Brain microvascular endothelial cell (primary cell): ENCODE results near the gene TCERG1L.

Experiments used
- DNase-seq: peaks from one replicate; pipeline ENCODE4 v3.0.0-alpha.2; 2020
- H3K27ac ChIP-seq: fragments of 250-450 bp; sonication (Bioruptor Pico); 2 replicates; pipeline ENCODE4 v1.5.1; 2020; ENCODE audit warnings: mild to moderate bottlenecking, moderate library complexity
- H3K27me3 ChIP-seq: fragments of 250-450 bp; sonication (Bioruptor Pico); replicated peaks from 2 replicates; pipeline ENCODE4 v1.5.1; 2020; ENCODE audit warnings: mild to moderate bottlenecking
- H3K36me3 ChIP-seq: fragments of 250-450 bp; sonication (Bioruptor Pico); replicated peaks from 2 replicates; pipeline ENCODE4 v1.5.1; 2020; ENCODE audit warnings: mild to moderate bottlenecking
- H3K4me3 ChIP-seq: 2 replicates; pipeline ENCODE4 v1.5.1; 2011; ENCODE audit warnings: low read depth, mild to moderate bottlenecking, control low read depth, low read length, moderate library complexity
- CTCF ChIP-seq: IDR thresholded peaks from 2 replicates; pipeline ENCODE4 v1.5.1; 2011; ENCODE audit warnings: low read depth, mild to moderate bottlenecking, moderate library complexity, low read length, control low read depth, inconsistent platforms; ENCODE audit errors: missing control alignments
- in situ Hi-C: cut with HindIII; loops from 2 replicates; pipeline ENCODE4 v1.10.0; 2017; ENCODE audit warnings: low sequenced_read_pairs, low pct_ligation_motif_present

TCERG1L gene

GRCh38 chr10:131094527-131095312 is 216.8 kb downstream of the TCERG1L start:
- Histone ChIP-seq H3K4me3 (no peak overlapping the region), H3K27me3 (no peaks in the 10 kb centered on the region)
- no peak for DNase-seq

GRCh38 chr10:131093795-131094366 is 217.6 kb downstream of the TCERG1L start:
- no peak overlapping the region for H3K27ac ChIP-seq
- TF ChIP-seq CTCF: no peak
- H3K27me3 ChIP-seq: no peaks in the 10 kb centered on the region
- no peak overlapping the region for H3K4me3 ChIP-seq
- DNase-seq: no peak
- in situ Hi-C loops: no loop called here
- H3K36me3 ChIP-seq: no peaks in the 10 kb centered on the region

More at GRCh38 chr10:131094527-131095312, 216.8 kb downstream of the TCERG1L start:
- Histone ChIP-seq H3K27ac (no peak overlapping the region), H3K36me3 (no peaks in the 10 kb centered on the region)
- TF ChIP-seq CTCF: no peak
- in situ Hi-C loops: no loop called here

- H3K36me3 ChIP-seq: no peaks in the 10 kb centered on the region
- no peaks in the 10 kb centered on the region for H3K27me3 ChIP-seq
- TF ChIP-seq CTCF: no peak
- H3K27ac ChIP-seq: no peak overlapping the region
- H3K4me3 ChIP-seq: no peak overlapping the region
- DNase-seq: no peak
- in situ Hi-C loops: no loop called here
Observed at GRCh38 chr10:131093346-131093745, 218.2 kb downstream of the TCERG1L start.

- TF ChIP-seq CTCF: no peak
- no peak for DNase-seq
- Histone ChIP-seq H3K36me3 (no peaks in the 10 kb centered on the region), H3K27me3 (no peaks in the 10 kb centered on the region), H3K4me3 (no peak overlapping the region), H3K27ac (no peak overlapping the region)
- in situ Hi-C loops: no loop called here
Observed at GRCh38 chr10:131092876-131093275, 218.6 kb downstream of the TCERG1L start.

- no peak for DNase-seq
- in situ Hi-C loops: no loop called here
- Histone ChIP-seq H3K36me3 (no peaks in the 10 kb centered on the region), H3K4me3 (no peak overlapping the region), H3K27ac (no peak overlapping the region), H3K27me3 (no peaks in the 10 kb centered on the region)
- TF ChIP-seq CTCF: no peak
Observed at GRCh38 chr10:131092386-131092785, 219.1 kb downstream of the TCERG1L start.
